GM12865 (cell line): ENCODE results near the gene ZBTB24.
"Not testable (repeated sequence)": the region's sequence is repeated elsewhere in the genome, so short reads cannot be mapped to it uniquely, and the experiment has no call there.

ENCODE experiments used
- DNase-seq: peaks from one replicate; pipeline ENCODE4 v3.0.0; 2010; ENCODE audit warnings: low read depth
- H3K4me3 ChIP-seq: 2 replicates; pipeline ENCODE4 v1.5.1; 2011; ENCODE audit warnings: mild to moderate bottlenecking, low read depth, low read length, control low read depth
- CTCF ChIP-seq: IDR thresholded peaks from 2 replicates; pipeline ENCODE4 v1.5.1; 2011; ENCODE audit warnings: low read length, control low read depth, low read depth, inconsistent platforms; ENCODE audit not compliant: insufficient read depth; ENCODE audit errors: missing control alignments

The ZBTB24 gene

GRCh38 chr6:109471105-109471810 is 11.8 kb downstream of the ZBTB24 start:
- DNase-seq: no peak
- no peak for TF ChIP-seq CTCF

GRCh38 chr6:109469591-109470189 is 13.3 kb downstream of the ZBTB24 start:
- TF ChIP-seq CTCF: no peak
- no peak for DNase-seq

More at GRCh38 chr6:109471105-109471810, 11.8 kb downstream of the ZBTB24 start:
- no peak overlapping the region for H3K4me3 ChIP-seq

GRCh38 chr6:109467696-109468095 is 15.3 kb downstream of the ZBTB24 start:
- DNase-seq: no peak
- H3K4me3 ChIP-seq: no peak overlapping the region
- TF ChIP-seq CTCF: no peak

More at GRCh38 chr6:109469591-109470189, 13.3 kb downstream of the ZBTB24 start:
- no peak overlapping the region for H3K4me3 ChIP-seq

- no peak for TF ChIP-seq CTCF
- H3K4me3 ChIP-seq: no peak overlapping the region
- no peak for DNase-seq
These were observed 16.7 kb downstream of the ZBTB24 start for GRCh38 chr6:109466212-109466923.

- TF ChIP-seq CTCF: no peak
- DNase-seq: no peak
- no peak overlapping the region for H3K4me3 ChIP-seq
These were observed 17.2 kb downstream of the ZBTB24 start for GRCh38 chr6:109465772-109466171.

GRCh38 chr6:109461733-109462526 is 21.1 kb downstream of the ZBTB24 start:
- no peak overlapping the region for H3K4me3 ChIP-seq
- no peak for TF ChIP-seq CTCF
- DNase-seq: no peak

- not testable (repeated sequence) for H3K4me3 ChIP-seq, DNase-seq
These were observed 21.8 kb downstream of the ZBTB24 start for GRCh38 chr6:109461205-109461604.
